ENCODE data around the gene VWA8. TPM values are rescaled to one million over a fixed set of nuclear protein-coding genes. Genes with fewer than 3 reads are reported as not detected.

VWA8 gene
- total and polyA plus RNA-seq, 2 of the 8 experiments (the other 6 are each of a cell fraction or from before 2014, with no cell fraction given): 5.9 to 19.6 TPM

GRCh38 chr13:41851351-41851750 is 109.6 kb downstream of the VWA8 start:
- no peak overlapping the region for H3K18ac ChIP-seq (ENCODE audit: extremely low read depth, low read length)
- no peak overlapping the region for H2BK5ac ChIP-seq (ENCODE audit: low read depth, low read length)
- H3K56ac ChIP-seq (replicated peaks; ENCODE audit: insufficient read length, low read depth, low read length): no peak overlapping the region
- no peaks in the 10 kb centered on the region for H3K4me1 ChIP-seq (replicated peaks in 1 of 4; ENCODE audit: control insufficient read depth in 3 of 4, insufficient read depth in 4 of 4, low read length in 3 of 4)
- no peak overlapping the region for H2BK20ac ChIP-seq (ENCODE audit: low read length)
- FAIRE-seq (no peak), DNase-seq (ENCODE audit: low read depth in 1 of 2, low spot score in 2 of 2) (no peak)
- H4K20me1 ChIP-seq (replicated peaks in 1 of 2; ENCODE audit: control insufficient read depth in 1 of 2, insufficient read depth in 2 of 2, low read length in 2 of 2): no peaks in the 10 kb centered on the region
- H2AFZ ChIP-seq (ENCODE audit: low read length): no peak overlapping the region
- WGBS, 2 experiments (ENCODE audit: extremely low coverage in 1 of 2, insufficient coverage in 1 of 2, insufficient read length in 1 of 2, insufficient replicate concordance in 2 of 2, low coverage in 1 of 2, low lambda C conversion rate in 2 of 2, missing lambda C conversion rate in 1 of 2): 86% methylated on average over 3 of the region's 3 CpGs; no CpG with 5 or more reads in 1 of the 2 experiments
- no peaks in the 10 kb centered on the region for H3K27me3 ChIP-seq (replicated peaks in 1 of 4; ENCODE audit: control insufficient read depth in 3 of 4, extremely low read depth in 1 of 4, insufficient read depth in 3 of 4, low read length in 3 of 4)
- no peak overlapping the region for H3K23ac ChIP-seq (ENCODE audit: insufficient read length)
- no peaks in the 10 kb centered on the region; a peak in 1 of 4 replicates for H3K9me3 ChIP-seq (ENCODE audit: insufficient read depth in 2 of 2, low read depth in 1 of 2, low read length in 1 of 2)
- no peaks in the 10 kb centered on the region for H3K79me2 ChIP-seq (ENCODE audit: control insufficient read depth in 1 of 2, insufficient read depth in 2 of 2, low read length in 2 of 2)
- no peak overlapping the region for H2BK120ac ChIP-seq (replicated peaks; ENCODE audit: low read depth, low read length)
- no peak overlapping the region for H3K14ac ChIP-seq (ENCODE audit: insufficient read length)
- H3K27ac ChIP-seq (ENCODE audit: low read depth, low read length): no peak overlapping the region
- H2AK5ac ChIP-seq (ENCODE audit: low read depth, low read length): no peak overlapping the region
- no peak overlapping the region for H4K5ac ChIP-seq (ENCODE audit: insufficient read length, low read depth, low read length)
- H4K8ac ChIP-seq (ENCODE audit: extremely low read depth, insufficient read depth, low read length): no peak overlapping the region
- CTCF ChIA-PET (ENCODE audit: partially characterized antibody): interaction anchor here (0.9 kb wide), 1 partner anchor 183 kb away, joined by 3 read pairs; no protein-coding TSS in a partner anchor
- H3K23me2 ChIP-seq (ENCODE audit: low read depth, low read length): no peaks in the 10 kb centered on the region
- no peak overlapping the region for H3K4ac ChIP-seq (replicated peaks; ENCODE audit: insufficient read length, low read depth, low read length)
- H3K79me1 ChIP-seq (ENCODE audit: low read depth, low read length): no peaks in the 10 kb centered on the region
- H3K4me2 ChIP-seq (ENCODE audit: insufficient read depth in 1 of 2, low read depth in 2 of 2, low read length in 2 of 2): no peak overlapping the region
- POLR2A ChIA-PET (ENCODE audit: partially characterized antibody): no interaction called here
- H2BK12ac ChIP-seq (ENCODE audit: low read depth, low read length): no peak overlapping the region
- no peak overlapping the region for H3K4me3 ChIP-seq (ENCODE audit: extremely low read depth in 1 of 4, insufficient read depth in 2 of 4, low read depth in 3 of 4, low read length in 4 of 4)
- H3K9ac ChIP-seq (replicated peaks in 1 of 4; ENCODE audit: extremely low read depth in 1 of 4, low read depth in 3 of 4, low read length in 3 of 4): no peak overlapping the region
- no peak overlapping the region for H2BK15ac ChIP-seq (ENCODE audit: low read length)
- no peak overlapping the region for H4K91ac ChIP-seq (replicated peaks; ENCODE audit: insufficient read length, low read length)
- no peaks in the 10 kb centered on the region; a peak in 2 of 8 replicates for H3K36me3 ChIP-seq (ENCODE audit: control insufficient read depth in 2 of 4, insufficient read depth in 4 of 4, low read length in 3 of 4)
- TF ChIP-seq FOSL1 (IDR thresholded peaks at IDR 0.05; ENCODE audit: insufficient read depth, low read depth, low read length) (no peak), BCL11A (IDR thresholded peaks at IDR 0.05; ENCODE audit: low read depth in 2 of 2, low read length in 2 of 2) (no peak), TCF12 (IDR thresholded peaks at IDR 0.05; ENCODE audit: low read depth, low read length) (no peak), KDM1A (IDR thresholded peaks at IDR 0.05; ENCODE audit: borderline replicate concordance, low read length) (no peak), CTBP2 (IDR thresholded peaks at IDR 0.05; ENCODE audit: borderline replicate concordance, insufficient read depth, insufficient read length, low read length) (no peak), SRF (IDR thresholded peaks at IDR 0.05; ENCODE audit: low read depth, low read length) (no peak), NANOG (IDR thresholded peaks at IDR 0.05; ENCODE audit: insufficient read depth, low read depth, low read length, poor library complexity, severe bottlenecking) (no peak), TBP (IDR thresholded peaks at IDR 0.05; ENCODE audit: low read depth, low read length) (no peak), BRCA1 (IDR thresholded peaks at IDR 0.05; ENCODE audit: low read depth, low read length) (no peak), GTF2F1 (IDR thresholded peaks at IDR 0.05; ENCODE audit: borderline replicate concordance, low read depth, low read length) (no peak), CHD2 (IDR thresholded peaks at IDR 0.05; ENCODE audit: low read length) (no peak), POLR2A (IDR thresholded peaks at IDR 0.05; ENCODE audit: control extremely low read depth in 1 of 2, low read depth in 2 of 2, low read length in 2 of 2) (no peak), ZNF274 (IDR thresholded peaks at IDR 0.05; ENCODE audit: borderline replicate concordance, extremely low read depth, low read length) (no peak), KDM4A (IDR thresholded peaks at IDR 0.05; ENCODE audit: low read depth, low read length, severe bottlenecking) (no peak)
